Activated CD8-positive, alpha-beta T cell treated with anti-CD3 and anti-CD28 coated beads, Interleukin-2, amount 10 ng/mL, durations not matched to agents 7 days and 5 days (primary cell): ENCODE results near the gene CFAP410. TPM values are rescaled to one million over a fixed set of nuclear protein-coding genes. Genes with fewer than 3 reads are reported as not detected.

ENCODE experiments used
- ATAC-seq: fragments of 150-1000 bp; cut with Tn5 transposase; one replicate; pipeline ENCODE4 v1.10.0; 2021; ENCODE audit warnings: moderate library complexity
- CTCF ChIA-PET: fragments of 350-600 bp; sonication (Branson Sonifier 250); formaldehyde crosslinking; loops from one replicate; lab custom pipeline; 2021; ENCODE audit warnings: antibody characterized with exemption; lab: Charles Lee
- POLR2A ChIA-PET: fragments of 350-600 bp; sonication (Branson Sonifier 250); formaldehyde crosslinking; loops from one replicate; lab custom pipeline; 2021; ENCODE audit warnings: antibody characterized with exemption; lab: Charles Lee
- DNase-seq: peaks from one replicate; pipeline ENCODE4 v3.0.0-alpha.2; 2020
- H3K27ac Mint-ChIP-seq: one replicate; pipeline ENCODE4 v1.8.0; 2021; ENCODE audit warnings: mild to moderate bottlenecking, mixed read lengths
- H3K27me3 Mint-ChIP-seq: one replicate; pipeline ENCODE4 v1.8.0; 2021; ENCODE audit warnings: low read depth, mixed read lengths
- H3K36me3 Mint-ChIP-seq: one replicate; pipeline ENCODE4 v1.8.0; 2021; ENCODE audit warnings: low read depth, mixed read lengths
- H3K4me1 Mint-ChIP-seq: one replicate; pipeline ENCODE4 v1.8.0; 2021; ENCODE audit warnings: low read depth, mixed read lengths
- H3K4me3 Mint-ChIP-seq: one replicate; pipeline ENCODE4 v1.8.0; 2021; ENCODE audit warnings: mild to moderate bottlenecking, mixed read lengths
- H3K9me3 Mint-ChIP-seq: one replicate; pipeline ENCODE4 v1.8.0; 2022; ENCODE audit warnings: mixed read lengths; ENCODE audit not compliant: insufficient read depth
- total RNA-seq, 2 experiments: library from RNA; stranded (reverse); gene quantifications; one replicate each; pipeline ENCODE4 v1.2.3, GENCODE V29; 2021

The CFAP410 gene
- total RNA-seq, 2 experiments from 2014 or later: 16.8 to 17.4 TPM

DNA sequence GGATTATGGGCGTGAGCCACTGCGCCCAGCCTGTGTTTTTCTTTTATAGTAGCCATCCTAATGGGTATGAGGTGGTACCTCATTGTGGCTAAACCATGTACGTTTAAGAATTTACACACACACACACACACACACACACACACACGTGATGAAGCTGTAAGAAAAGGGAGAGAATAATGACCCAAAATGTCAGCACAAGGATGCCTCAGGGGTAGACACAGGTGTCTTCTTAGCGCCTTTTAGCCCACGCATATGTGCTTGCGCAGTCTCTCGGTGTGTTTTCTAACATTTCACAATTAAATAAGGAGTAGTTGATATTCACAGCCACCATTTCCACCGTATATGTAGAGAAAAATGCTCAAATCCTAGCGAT, 40.1 kb downstream of the CFAP410 start:
- DNase-seq (peak; percentile 51), ATAC-seq (peak; percentile 1)
- peaks cover 15% of the 10 kb centered on the region for H3K36me3 Mint-ChIP-seq
- CTCF ChIA-PET: no interaction called here
- POLR2A ChIA-PET: interaction anchor here (0.6 to 0.7 kb wide), 2 partner anchors 12 to 26 kb away, joined by 4 read pairs; no protein-coding TSS in a partner anchor
- peak overlapping the region; percentile 97 for H3K27ac Mint-ChIP-seq
- no peaks in the 10 kb centered on the region for H3K27me3 Mint-ChIP-seq
- H3K4me1 Mint-ChIP-seq: peaks cover 61% of the 10 kb centered on the region
- no peaks in the 10 kb centered on the region for H3K9me3 Mint-ChIP-seq
- H3K4me3 Mint-ChIP-seq: peak overlapping the region; percentile 90

DNA sequence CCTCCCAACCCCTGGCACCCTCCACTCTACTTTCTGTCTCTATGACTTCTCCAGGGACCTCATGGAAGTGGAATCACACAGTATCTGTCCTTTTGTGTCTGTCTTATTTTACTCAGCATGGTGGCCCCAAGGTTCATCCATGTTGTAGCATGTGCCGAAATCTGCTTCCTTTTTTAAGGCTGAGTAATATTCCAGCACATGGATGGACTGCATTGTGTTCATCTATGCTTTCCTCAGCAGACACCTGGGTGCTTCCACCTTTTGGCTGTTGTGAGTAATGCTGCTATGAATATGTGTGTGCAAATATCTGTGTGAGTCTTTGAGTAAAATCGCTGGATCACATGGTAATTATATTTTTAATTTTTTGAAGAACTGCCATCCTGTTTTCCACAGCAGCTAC, 40.9 kb downstream of the CFAP410 start:
- Mint-ChIP-seq H3K4me3 (peak overlapping the region; percentile 10), H3K9me3 (no peaks in the 10 kb centered on the region), H3K36me3 (peaks cover 12% of the 10 kb centered on the region), H3K4me1 (peaks cover 55% of the 10 kb centered on the region), H3K27ac (peak overlapping the region; percentile 61), H3K27me3 (no peaks in the 10 kb centered on the region)
- ATAC-seq (no peak), DNase-seq (no peak)
- POLR2A ChIA-PET: no interaction called here
- CTCF ChIA-PET: interaction anchor here (0.7 to 1.9 kb wide), 15 partner anchors 11 to 285 kb away, joined by 3 to 11 read pairs (median 3); partner anchors contain the start of gene TRPM2

DNA sequence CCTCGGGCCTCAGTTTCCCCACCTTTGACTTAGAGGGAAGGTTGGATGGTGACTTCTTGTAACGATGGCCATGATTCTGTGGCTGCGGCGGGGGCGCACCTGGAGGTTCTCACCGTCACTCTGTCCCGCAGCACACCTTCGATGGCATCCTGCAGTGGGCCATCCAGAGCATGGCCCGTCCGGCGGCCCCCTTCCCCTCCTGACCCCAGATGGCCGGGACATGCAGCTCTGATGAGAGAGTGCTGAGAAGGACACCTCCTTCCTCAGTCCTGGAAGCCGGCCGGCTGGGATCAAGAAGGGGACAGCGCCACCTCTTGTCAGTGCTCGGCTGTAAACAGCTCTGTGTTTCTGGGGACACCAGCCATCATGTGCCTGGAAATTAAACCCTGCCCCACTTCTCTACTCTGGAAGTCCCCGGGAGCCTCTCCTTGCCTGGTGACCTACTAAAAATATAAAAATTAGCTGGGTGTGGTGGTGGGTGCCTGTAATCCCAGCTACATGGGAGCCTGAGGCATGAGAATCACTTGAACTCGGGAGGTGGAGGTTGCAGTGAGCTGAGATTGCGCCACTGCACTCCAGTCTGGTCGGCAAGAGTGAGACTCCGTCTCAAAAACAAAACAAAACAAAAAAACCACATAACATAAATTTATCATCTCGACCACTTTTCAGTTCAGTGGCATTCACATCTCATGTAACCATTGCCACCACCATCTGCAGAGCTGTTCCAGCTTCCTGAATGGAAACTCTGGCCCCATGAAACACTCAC, 41.5 kb downstream of the CFAP410 start:
- Mint-ChIP-seq H3K4me1 (peaks cover 50% of the 10 kb centered on the region), H3K27ac (peak overlapping the region; percentile 46), H3K4me3 (peak overlapping the region; percentile 5), H3K27me3 (no peaks in the 10 kb centered on the region), H3K9me3 (no peaks in the 10 kb centered on the region), H3K36me3 (peaks cover 12% of the 10 kb centered on the region)
- peak; percentile 43 for ATAC-seq
- DNase-seq: peak; percentile 83
- POLR2A ChIA-PET: no interaction called here
- CTCF ChIA-PET: interaction anchor here (0.7 to 1.9 kb wide), 15 partner anchors 10 to 284 kb away, joined by 3 to 11 read pairs (median 3); partner anchors contain the start of gene TRPM2

DNA sequence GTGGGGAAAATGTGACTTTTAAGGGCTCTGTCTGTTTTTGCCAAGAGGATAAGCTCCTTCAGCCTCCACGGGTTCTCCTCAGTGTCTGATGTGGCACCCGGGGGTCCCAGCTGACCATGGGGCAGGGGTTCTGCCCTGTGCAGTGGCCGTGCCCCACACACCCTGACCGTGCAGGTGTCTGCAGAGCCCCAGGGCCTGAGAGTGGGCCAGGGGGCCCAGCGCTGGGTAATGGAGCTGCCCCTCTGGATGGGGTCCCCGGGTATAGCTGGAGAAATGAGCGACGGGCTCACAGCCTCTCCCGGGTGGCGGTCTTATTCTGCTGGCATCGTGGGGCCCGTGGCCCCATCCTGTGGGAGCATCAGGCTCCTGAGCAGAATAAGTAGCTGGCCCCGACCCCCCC, 42.3 kb downstream of the CFAP410 start:
- Mint-ChIP-seq H3K27me3 (no peaks in the 10 kb centered on the region), H3K36me3 (peaks cover 8% of the 10 kb centered on the region), H3K9me3 (no peaks in the 10 kb centered on the region), H3K27ac (no peak overlapping the region), H3K4me1 (peaks cover 42% of the 10 kb centered on the region), H3K4me3 (no peak overlapping the region)
- DNase-seq (no peak), ATAC-seq (no peak)
- ChIA-PET POLR2A (no interaction called here), CTCF (interaction anchor here (1.1 to 1.9 kb wide), 5 partner anchors 20 to 191 kb away, joined by 3 to 5 read pairs (median 4); no protein-coding TSS in a partner anchor)

DNA sequence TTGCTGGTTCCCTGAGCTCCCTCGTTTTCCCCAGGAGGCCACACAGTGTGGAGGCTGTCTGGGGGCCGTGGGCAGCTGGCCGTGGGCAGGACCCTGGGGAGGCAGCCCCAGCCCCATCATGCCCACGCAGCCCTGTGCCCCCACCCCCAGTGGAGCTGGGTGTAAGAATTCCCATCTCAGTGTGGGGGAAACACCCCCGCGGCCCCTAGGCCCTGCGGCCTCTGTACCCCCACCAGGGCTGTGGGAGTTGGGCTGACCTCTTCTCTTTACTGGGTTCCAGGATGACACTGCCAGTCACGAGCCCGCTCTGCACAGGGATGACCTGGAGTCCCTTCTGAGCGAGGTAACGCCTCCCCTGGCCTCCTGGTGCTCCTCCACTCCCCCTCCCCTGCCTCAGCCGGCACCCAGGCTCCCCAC, 43.1 kb downstream of the CFAP410 start:
- Mint-ChIP-seq H3K9me3 (no peaks in the 10 kb centered on the region), H3K4me1 (peaks cover 34% of the 10 kb centered on the region), H3K4me3 (no peak overlapping the region), H3K27ac (no peak overlapping the region), H3K36me3 (peaks cover 5% of the 10 kb centered on the region), H3K27me3 (no peaks in the 10 kb centered on the region)
- no peak for DNase-seq
- ChIA-PET CTCF (no interaction called here), POLR2A (interaction anchor here (0.9 kb wide), 1 partner anchor 45 kb away, joined by 3 read pairs; no protein-coding TSS in a partner anchor)
- ATAC-seq: no peak

DNA sequence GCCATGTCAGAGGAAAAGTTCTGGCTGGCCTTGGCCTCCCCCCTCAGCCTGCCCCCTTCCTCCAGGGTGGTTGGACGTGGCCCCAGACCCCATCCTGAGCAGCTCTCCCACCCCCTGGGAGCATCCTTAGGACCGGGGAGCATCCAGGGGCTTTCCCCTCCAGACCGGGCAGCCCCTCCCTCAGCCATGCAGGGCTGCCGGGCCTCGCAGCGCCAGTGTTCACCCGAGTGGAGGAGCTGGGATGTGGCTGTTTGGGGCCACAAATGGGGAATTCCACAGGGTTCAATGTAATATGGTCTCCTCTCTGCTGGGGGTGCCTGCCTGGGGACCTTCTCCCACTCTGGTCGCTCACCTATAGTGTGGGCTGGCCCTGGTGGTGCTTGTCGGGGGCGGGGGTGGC, 43.5 kb downstream of the CFAP410 start:
- H3K36me3 Mint-ChIP-seq: peaks cover 3% of the 10 kb centered on the region
- H3K27me3 Mint-ChIP-seq: no peaks in the 10 kb centered on the region
- ChIA-PET CTCF (no interaction called here), POLR2A (interaction anchor here (0.9 kb wide), 1 partner anchor 45 kb away, joined by 3 read pairs; no protein-coding TSS in a partner anchor)
- ATAC-seq: no peak
- DNase-seq: no peak
- H3K27ac Mint-ChIP-seq: peak overlapping the region; percentile 6
- H3K4me1 Mint-ChIP-seq: peaks cover 30% of the 10 kb centered on the region
- no peak overlapping the region for H3K4me3 Mint-ChIP-seq
- H3K9me3 Mint-ChIP-seq: no peaks in the 10 kb centered on the region

DNA sequence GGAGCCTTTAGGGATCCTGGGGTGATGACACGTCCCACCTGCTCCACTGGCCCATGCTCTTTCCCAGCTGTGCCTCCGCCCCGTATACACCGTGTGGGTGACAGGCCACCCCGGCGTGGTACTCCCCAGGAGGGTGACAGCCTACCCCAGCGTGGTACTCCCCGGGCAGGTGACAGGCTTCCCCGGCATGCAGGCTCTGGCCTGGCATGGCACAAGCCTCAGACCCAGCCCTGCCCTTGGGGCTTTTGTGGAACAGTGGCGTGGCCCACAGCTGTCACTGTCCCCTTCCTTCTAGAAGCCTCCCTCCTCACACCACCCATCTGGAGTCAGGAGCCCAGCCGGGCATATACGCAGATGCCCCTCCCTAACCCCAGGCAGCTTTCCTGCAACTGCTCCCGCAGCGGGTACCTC, 44.0 kb downstream of the CFAP410 start:
- ATAC-seq (no peak), DNase-seq (no peak)
- Mint-ChIP-seq H3K36me3 (peaks cover 2% of the 10 kb centered on the region), H3K9me3 (no peaks in the 10 kb centered on the region), H3K4me3 (no peak overlapping the region), H3K27me3 (no peaks in the 10 kb centered on the region), H3K27ac (peak overlapping the region; percentile 6), H3K4me1 (peaks cover 29% of the 10 kb centered on the region)
- CTCF ChIA-PET: interaction anchor here (1.1 to 1.4 kb wide), 2 partner anchors 8 to 210 kb away, joined by 3 read pairs; no protein-coding TSS in a partner anchor
- POLR2A ChIA-PET: interaction anchor here (0.9 kb wide), 1 partner anchor 46 kb away, joined by 3 read pairs; no protein-coding TSS in a partner anchor

DNA sequence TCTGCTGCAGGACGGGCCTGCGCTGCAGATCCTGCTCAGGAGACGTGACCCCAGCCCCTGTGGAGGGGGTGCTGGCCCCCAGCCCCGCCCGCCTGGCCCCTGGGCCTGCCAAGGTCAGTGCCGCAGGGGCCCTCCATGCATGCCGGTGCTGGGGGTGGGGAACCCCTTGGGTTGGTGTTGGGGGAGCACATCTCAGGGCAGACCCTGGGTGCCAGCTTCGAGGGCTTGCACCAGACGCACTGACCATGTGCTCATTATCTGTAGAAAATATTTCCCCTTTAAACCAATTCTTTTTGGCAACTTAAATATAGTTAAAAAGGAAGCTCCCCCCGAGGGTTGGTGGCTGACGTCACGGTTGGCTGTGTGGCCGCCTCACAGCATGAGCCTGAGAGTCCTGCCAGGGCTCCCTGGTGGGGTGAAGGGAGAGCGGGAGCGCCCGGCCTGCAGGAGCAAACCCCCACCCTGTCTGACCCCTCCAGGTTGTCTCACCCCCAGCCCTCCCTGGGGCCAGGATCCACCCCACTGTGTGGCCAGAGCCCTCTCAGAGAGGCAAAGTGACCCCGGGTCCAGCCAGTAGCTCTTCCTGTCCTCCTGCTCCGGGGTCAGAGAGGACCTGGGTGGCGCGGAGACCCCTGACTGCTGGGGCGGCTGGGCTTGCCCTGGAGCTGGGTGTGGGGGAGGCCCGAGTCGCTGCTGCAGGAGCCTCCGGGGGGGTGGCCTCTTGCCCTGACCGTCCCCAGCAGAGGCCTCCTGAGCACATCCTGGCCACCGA, 44.6 kb downstream of the CFAP410 start:
- peak overlapping the region; percentile 34 for H3K27ac Mint-ChIP-seq
- no peaks in the 10 kb centered on the region for H3K9me3 Mint-ChIP-seq
- CTCF ChIA-PET: interaction anchor here (1.1 to 1.4 kb wide), 2 partner anchors 9 to 209 kb away, joined by 3 read pairs; no protein-coding TSS in a partner anchor
- peaks cover 2% of the 10 kb centered on the region for H3K36me3 Mint-ChIP-seq
- no peak overlapping the region for H3K4me3 Mint-ChIP-seq
- H3K4me1 Mint-ChIP-seq: peaks cover 29% of the 10 kb centered on the region
- H3K27me3 Mint-ChIP-seq: no peaks in the 10 kb centered on the region
- peak; percentile 44 for DNase-seq
- POLR2A ChIA-PET: no interaction called here
- ATAC-seq: no peak

DNA sequence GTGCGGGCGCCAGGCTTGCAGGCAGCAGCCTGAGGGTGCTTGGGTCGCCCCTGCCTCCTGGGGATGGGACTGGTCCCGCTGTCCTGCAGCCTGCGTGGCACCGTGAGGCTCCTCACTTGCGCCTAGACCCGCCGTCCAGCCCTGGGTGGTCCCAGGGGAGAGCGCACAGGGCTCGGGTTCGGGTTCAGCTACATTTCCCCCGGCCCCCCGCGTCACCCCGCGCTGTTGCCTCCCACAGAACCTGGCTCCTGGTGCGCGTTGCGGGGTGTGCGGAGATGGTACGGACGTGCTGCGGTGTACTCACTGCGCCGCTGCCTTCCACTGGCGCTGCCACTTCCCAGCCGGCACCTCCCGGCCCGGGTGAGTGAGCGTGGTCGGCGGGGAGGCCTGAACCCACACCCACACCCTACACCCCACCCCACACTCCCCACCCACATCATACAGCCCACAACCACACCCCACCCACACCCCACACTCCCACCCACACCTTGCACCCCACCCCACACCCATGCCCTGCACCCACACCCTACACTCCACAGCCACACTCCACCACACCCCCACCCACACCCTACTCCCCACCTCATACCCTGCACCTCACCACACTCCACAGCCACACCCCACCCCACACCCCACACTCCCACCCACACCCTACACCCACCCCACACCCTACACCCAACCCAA, 45.5 kb downstream of the CFAP410 start:
- ChIA-PET POLR2A (no interaction called here), CTCF (interaction anchor here (1.1 to 1.4 kb wide), 2 partner anchors 10 to 208 kb away, joined by 3 read pairs; no protein-coding TSS in a partner anchor)
- H3K4me3 Mint-ChIP-seq: no peak overlapping the region
- peaks cover 23% of the 10 kb centered on the region for H3K4me1 Mint-ChIP-seq
- no peaks in the 10 kb centered on the region for H3K9me3 Mint-ChIP-seq
- no peak overlapping the region for H3K27ac Mint-ChIP-seq
- peak; percentile 16 for ATAC-seq
- DNase-seq: peak; percentile 47
- no peaks in the 10 kb centered on the region for H3K36me3 Mint-ChIP-seq
- no peaks in the 10 kb centered on the region for H3K27me3 Mint-ChIP-seq

DNA sequence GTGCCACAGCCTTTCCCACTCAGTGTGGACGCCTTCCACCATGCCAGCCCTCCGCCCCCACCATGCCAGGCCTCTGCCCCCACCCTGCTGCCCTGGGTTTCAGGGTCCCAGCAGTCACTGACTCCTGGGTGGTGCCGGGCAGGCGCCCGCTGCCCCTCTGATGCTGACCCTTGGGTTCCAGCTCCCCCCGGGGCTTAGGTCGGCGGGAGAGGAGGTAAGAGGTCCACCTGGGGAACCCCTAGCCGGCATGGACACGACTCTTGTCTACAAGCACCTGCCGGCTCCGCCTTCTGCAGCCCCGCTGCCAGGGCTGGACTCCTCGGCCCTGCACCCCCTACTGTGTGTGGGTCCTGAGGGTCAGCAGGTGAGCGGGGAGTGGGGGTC, 46.4 kb downstream of the CFAP410 start:
- H3K9me3 Mint-ChIP-seq: no peaks in the 10 kb centered on the region
- no peaks in the 10 kb centered on the region for H3K36me3 Mint-ChIP-seq
- no peaks in the 10 kb centered on the region for H3K27me3 Mint-ChIP-seq
- H3K4me3 Mint-ChIP-seq: no peak overlapping the region
- H3K4me1 Mint-ChIP-seq: peaks cover 14% of the 10 kb centered on the region
- DNase-seq (no peak), ATAC-seq (no peak)
- ChIA-PET POLR2A (no interaction called here), CTCF (no interaction called here)
- H3K27ac Mint-ChIP-seq: no peak overlapping the region
